Stimulated activated CD4-positive, alpha-beta T cell treated with anti-CD3 and anti-CD28 coated beads, Interleukin-15, amount 100 ng/mL, for 48 hours (primary cell): ENCODE measurements around the gene TMEM161A.
"Not testable (repeated sequence)": the region's sequence is repeated elsewhere in the genome, so short reads cannot be mapped to it uniquely, and the experiment has no call there.

Experiments used
- DNase-seq, 2 donors: peaks; one replicate each; pipeline ENCODE4 v3.0.0-alpha.2; 2020; ENCODE audit warnings: low read depth in 2 of 2

The TMEM161A gene

DNA sequence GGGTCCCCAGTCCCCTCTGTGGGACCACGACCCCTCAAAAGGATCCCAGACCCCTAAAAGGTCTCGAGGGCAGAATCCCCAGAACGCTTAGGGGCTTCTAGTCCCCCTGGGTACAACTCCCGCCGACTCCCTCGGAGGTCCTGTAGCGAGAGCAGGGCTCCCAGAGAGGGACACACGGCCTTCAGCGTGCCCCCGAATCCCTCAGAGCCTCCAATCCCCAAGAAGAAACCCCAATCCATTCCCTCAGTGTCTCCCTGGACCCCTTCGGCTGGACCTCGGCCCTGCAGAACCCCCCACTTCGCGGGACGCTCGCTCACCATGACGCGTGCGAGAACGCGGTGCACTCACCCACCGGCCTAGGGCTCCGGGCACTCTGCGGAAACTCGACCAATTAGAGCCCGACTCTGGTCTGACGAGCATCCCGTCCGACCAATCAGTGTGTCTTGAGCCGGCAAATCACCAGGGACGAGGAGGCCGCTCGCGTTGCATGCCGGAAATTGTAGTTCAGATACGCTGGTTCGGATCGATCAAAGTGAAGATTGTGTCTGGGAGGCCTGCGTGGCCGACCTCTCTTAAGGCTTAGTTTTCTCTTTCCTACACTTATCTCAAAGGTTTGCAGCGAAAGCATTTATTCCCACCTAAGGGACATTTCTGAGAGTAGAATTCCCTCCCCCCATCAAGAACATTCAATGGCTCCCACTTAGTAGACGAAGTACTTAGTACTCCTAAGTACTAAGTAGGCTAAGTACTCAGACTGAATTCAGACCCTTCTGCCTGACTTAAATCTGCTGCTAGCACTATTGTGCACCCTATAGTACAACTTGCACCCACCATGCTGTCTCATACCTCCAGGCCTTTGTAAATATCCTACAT lies at the start of gene TMEM161A:
TMEM161A (minus strand) TSS at position 370 of the 873 bp plus-strand sequence; CDS start at position 320, 50 bp downstream.
- peak; percentile 94 to 96 for DNase-seq

GRCh38 chr19:19186742-19187141 lies 48.5 kb upstream of the TMEM161A start:
- no peak for DNase-seq

- DNase-seq, result peak; percentile 27 to 62
These were observed 47.8 kb upstream of the TMEM161A start for GRCh38 chr19:19185853-19186740.

DNA sequence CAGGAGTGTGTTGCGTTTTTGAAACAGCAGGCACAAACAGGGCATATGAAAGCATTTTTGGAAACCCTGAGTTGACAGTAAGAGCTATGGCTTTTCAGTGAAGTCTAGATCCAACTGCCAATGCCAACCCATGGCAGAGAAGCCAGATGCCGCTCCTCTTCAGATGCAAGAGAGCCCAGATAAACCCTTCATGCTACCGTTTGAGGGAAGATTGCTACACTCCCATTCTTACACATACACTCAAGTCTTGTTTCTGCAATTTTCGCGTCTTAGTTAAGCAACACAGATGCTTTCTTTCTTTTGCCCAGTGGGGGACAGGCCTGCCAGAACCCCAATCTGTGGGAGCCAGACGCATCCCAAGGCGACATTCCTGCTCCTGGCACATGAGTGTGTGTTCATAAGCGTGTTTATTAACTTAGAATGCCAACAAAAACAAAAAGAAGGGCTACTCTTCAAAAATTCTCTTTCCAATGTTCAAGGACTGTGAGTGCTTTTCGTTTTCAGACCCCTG lies 43.3 kb upstream of the TMEM161A start:
- DNase-seq, result no peak

- no peak for DNase-seq
These were observed 41.5 kb upstream of the TMEM161A start for GRCh38 chr19:19179548-19180441.

DNA sequence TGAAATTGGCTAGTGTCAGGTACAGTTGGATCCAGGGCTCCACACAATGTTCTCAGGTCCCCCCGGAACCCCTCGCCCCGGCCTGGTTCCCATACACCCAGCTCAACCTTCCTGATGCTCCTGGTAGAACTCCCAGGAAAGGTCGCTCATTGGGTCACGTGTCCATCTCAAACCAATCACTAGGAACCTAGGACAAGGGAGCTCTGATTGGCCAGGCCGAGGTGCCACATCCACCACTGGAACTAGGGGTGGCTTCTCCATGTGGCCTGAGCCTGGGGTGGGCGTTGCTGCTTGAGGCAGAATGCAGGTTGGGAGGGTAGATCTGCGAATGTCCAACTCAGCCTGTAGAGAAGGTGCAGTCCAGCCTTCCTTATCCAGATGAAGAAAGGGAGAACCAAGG lies 38.7 kb upstream of the TMEM161A start:
- DNase-seq, result no peak

GRCh38 chr19:19173243-19173642 lies 35.0 kb upstream of the TMEM161A start:
- DNase-seq, result not testable (repeated sequence)

DNA sequence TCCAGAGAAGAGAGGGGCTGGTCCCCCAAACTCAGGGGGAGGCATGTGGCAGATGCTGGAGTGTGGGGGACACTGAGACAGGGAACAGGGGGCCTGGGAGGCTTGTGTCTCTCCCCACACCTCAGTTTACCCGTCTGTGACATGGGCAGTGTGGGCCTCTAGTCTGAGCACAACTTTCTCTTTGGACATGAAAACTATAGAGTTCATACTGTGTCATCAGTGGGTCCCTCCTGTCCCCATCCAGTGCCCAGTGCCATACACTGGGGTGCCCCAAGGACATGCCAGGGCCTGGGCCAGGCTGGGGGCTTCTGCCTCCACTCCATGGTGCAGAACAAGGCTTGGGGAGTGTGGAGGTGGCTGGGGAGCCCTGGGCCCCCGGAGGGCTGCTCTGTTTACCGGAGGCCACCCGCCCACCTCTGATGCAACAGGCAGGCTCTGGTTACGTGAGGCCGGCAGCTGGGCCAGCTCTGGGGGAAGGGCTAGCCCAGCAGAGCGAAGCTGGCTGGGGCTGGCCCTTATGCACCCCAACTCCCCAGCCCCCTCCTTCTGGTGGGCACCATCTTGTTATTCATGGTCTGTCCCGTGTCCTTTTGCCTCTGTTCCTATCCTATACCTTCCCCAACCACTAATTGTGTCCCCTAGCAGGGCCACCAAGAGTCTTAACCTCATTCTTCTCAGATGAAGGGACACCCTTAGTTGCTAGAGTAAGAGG lies 33.7 kb upstream of the TMEM161A start:
- no peak for DNase-seq

GRCh38 chr19:19170873-19171672 lies 32.8 kb upstream of the TMEM161A start:
- no peak for DNase-seq

- peak; percentile 69 to 74 for DNase-seq
These were observed 32.0 kb upstream of the TMEM161A start, which contains the start of gene MEF2B for GRCh38 chr19:19170053-19170872. TSS of gene MEF2B (minus strand) at chr19:19170263. CDS start at chr19:19150735, 19,528 bp downstream.

DNA sequence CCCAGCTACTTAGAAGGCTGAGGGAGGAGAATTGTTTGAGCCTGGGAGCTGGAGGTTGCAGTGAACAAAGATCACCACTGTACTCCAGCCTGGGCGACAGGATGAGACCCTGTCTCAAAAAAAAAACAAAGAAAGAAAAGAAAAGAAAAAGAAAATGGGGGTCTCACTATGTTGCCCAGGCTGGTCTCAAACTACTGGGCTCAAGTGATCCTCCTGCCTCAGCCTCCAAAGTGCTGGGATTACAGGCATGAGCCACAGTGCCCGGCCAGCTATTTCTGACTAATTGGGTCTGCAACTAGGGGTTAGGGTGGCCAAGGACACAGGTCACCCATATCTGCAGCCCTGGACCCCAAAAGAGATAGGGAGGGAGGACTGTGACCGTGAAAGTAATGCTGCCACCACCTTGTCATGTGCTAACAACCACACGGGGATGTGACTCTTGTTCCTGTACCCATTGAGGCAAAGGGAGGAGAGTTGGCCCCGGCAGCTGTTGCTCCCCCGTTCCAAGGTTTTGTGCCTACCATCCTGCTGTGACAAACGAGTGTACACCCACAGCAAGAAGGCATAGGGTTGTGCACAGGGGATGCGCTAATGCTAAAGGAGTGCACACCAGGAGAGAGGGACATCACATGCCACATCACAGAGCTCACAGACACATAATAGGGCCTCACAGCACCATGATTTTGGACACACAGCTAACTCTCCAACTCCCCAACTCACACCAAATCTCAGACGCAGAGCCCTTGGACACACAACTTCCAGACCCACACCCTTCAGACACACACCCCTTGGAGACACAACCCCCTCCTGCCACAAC lies 31.2 kb upstream of the TMEM161A start:
- no peak for DNase-seq

GRCh38 chr19:19167612-19168011 lies 29.3 kb upstream of the TMEM161A start:
- no peak for DNase-seq

GRCh38 chr19:19165396-19165795 lies 27.1 kb upstream of the TMEM161A start:
- DNase-seq, result no peak

- no peak for DNase-seq
These were observed 24.2 kb upstream of the TMEM161A start for GRCh38 chr19:19162495-19162894.

GRCh38 chr19:19160461-19161035 lies 22.3 kb upstream of the TMEM161A start:
- DNase-seq, result no peak

DNA sequence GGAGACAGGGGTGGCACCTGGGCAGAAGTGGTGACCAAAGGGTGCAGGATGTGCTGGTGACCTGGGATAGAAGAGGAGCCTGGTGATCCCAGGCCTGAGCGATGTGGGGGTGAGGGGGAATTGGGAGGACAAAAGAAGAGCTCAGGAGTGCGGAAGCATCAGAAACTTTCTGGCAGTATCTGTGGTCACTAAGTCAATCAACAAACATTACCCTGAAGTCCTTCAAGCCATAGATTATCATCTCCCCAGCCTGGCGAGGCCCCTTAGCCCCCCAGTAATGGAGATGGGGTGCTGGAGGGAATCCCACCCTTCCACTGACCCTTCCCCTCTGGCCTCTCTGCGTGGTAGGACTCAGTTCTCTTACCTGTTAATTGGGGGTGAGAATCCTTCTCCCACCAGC lies 21.3 kb upstream of the TMEM161A start:
- no peak for DNase-seq

- DNase-seq, result no peak
These were observed 19.5 kb upstream of the TMEM161A start for GRCh38 chr19:19157808-19158207.
